Prostate gland (tissue), 2 donors: Measurements from ENCODE around the gene TDRD5. TPM values are rescaled to one million over a fixed set of nuclear protein-coding genes. Genes with fewer than 3 reads are reported as not detected.

Experiments
- DNase-seq: peaks from one replicate; pipeline ENCODE4 v3.0.0-alpha.2; 2019; ENCODE audit warnings: low spot score
- H3K27ac ChIP-seq, 2 donors: fragments of 200-600 bp; sonication (generic); 2 replicates each; pipeline ENCODE4 v1.5.1; 2017 to 2019
- H3K27me3 ChIP-seq: fragments of 200-600 bp; sonication (generic); replicated peaks from 2 replicates; pipeline ENCODE4 v1.5.1; 2019; ENCODE audit not compliant: insufficient read depth
- H3K36me3 ChIP-seq, 2 donors: fragments of 200-600 bp; sonication (generic); 1 replicate in 1 of 2; 2 replicates in 1 of 2; pipeline versions ENCODE4 v1.5.1 to v1.8.1; 2017 to 2019
- H3K4me1 ChIP-seq: fragments of 200-600 bp; sonication (generic); replicated peaks from 2 replicates; pipeline ENCODE4 v1.5.1; 2019
- H3K4me3 ChIP-seq, 2 donors: fragments of 200-600 bp; sonication (generic); 2 replicates each; pipeline ENCODE4 v1.5.1; 2017 to 2019
- H3K9me3 ChIP-seq: fragments of 200-600 bp; sonication (generic); 2 replicates; pipeline ENCODE4 v1.5.1; 2017
- POLR2A ChIP-seq: fragments of 450-650 bp; IDR thresholded peaks from one replicate; pipeline ENCODE4 v1.6.1; 2016; ENCODE audit warnings: antibody characterized with exemption, mild to moderate bottlenecking
- POLR2AphosphoS5 ChIP-seq: sonication (generic); formaldehyde crosslinking; IDR thresholded peaks from one replicate; pipeline ENCODE4 v1.6.1; 2017; ENCODE audit warnings: antibody characterized with exemption
- WGBS: methylation state at CpG from one replicate; pipeline ENCODE4 v1.1.5; 2018; 5-methylcytosine and 5-hydroxymethylcytosine counted together
- intact Hi-C: fragments of 100-400 bp; cut with DNase I; formaldehyde crosslinking; loops from one replicate; pipeline ENCODE4 v1.14.2; 2022
- total RNA-seq, 2 donors: library from RNA; depleted of rRNA; stranded (reverse); fragments of >200 nt; gene quantifications; one replicate each; pipeline ENCODE4 v1.1.0, GENCODE V29; 2016
- TF ChIP-seq, protein P1 (sequence below), 4 experiments: fragments of 200-600 bp in 2 of 4; fragments of 450-650 bp in 2 of 4; sonication (generic) in 2 of 4; IDR thresholded peaks; 1 replicate in 3 of 4; 2 replicates in 1 of 4; pipeline ENCODE4 v1.5.1; 2016 to 2019; ENCODE audit warnings: antibody characterized with exemption in 4 of 4, mild to moderate bottlenecking in 2 of 4, moderate library complexity in 2 of 4

The TDRD5 gene, protein sequence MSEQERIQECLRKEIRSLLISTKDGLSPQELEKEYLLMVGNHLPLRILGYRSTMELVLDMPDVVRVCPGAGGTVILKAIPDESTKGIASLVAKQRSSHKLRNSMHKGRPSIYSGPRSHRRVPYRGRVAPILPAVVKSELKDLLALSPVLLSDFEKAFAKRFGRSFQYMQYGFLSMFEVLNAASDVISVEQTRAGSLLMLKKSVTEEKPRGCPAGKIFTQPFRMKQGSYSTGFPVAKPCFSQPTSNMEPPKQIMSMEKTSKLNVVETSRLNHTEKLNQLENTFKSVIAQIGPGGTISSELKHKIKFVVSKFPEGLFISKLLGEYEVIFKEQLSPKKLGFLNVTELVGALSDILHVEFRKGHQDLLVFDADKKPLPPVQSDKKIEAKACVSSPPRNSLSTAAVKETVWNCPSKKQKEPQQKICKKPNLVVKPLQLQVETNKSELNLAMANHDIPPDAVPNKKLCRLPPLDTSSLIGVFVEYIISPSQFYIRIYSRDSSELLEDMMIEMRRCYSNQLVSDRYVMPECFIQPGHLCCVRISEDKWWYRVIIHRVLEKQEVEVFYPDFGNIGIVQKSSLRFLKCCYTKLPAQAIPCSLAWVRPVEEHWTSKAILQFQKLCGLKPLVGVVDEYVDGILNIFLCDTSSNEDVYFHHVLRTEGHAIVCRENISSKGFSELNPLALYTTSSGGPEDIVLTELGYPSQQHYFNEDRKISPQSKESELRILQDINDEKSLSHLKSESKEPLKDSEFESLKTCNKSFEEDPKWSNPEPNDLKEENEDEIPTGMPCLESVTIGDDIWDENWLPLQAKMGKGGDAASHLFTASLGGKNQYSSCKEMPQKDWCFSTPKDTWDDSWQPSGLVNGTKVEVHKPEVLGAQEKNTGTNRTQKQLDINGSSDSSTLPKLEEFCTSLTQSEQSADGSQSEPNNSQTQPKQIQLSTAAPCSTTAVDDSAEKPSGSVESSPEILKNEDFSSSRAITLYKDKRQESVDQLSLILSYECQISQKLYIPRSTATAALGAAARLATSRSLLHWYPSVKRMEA
- 1 to 10 TPM; 3.8 to 7.6 TPM for total RNA-seq

DNA sequence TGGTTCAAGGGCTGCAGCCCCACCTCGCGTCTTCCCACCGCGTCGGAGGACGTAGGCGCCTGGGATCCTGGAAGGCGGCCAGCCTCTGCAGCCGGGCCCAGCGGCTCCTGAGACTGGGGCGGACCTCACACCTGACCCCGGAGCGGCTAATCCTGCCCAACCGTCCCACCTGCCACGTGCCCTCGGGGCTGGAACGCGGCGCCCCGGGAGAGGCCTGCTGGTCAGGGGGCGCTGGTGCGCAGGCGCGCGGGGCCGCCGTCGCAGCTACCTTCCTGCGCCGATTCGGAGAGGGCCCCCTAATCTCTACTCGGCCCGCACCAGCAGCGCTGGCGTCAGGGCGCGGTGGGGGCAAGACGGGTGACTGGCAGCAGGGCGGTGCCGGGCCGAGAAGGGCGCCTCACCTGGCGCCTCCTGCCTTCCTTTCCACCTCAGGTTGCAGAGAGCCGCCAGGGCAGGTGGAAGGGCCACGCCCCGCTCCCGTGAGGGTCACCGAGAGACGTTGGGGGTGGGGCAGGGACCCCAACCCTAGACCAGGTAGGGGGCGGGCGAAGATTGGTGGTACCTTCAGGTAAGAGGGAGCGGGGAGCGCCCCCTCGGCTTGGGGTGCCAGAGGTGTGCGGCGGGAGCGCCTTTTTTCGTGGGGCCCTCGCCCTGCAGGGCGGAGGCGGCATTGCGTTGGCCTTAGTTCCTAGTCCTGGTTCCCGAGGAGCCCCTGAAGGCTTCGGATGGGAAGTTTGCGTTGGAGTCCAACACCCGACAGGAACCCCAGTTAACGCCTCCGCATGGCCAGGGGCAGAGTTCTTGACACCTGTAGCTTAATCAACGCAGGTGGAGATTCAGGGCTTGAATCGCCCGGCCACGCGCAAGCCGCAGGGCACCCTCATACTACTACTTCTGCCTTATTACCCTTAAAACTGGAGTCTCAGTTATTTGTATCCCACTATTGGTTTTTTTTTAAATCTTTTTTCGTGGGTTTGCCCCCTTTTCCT lies at the start of gene TDRD5:
TDRD5 (plus strand) TSS at position 241 of the 989 bp plus-strand sequence. CDS start 784 bp downstream, outside the sequence.
- TF ChIP-seq POLR2A = no peak
- TF ChIP-seq, protein P1, sequence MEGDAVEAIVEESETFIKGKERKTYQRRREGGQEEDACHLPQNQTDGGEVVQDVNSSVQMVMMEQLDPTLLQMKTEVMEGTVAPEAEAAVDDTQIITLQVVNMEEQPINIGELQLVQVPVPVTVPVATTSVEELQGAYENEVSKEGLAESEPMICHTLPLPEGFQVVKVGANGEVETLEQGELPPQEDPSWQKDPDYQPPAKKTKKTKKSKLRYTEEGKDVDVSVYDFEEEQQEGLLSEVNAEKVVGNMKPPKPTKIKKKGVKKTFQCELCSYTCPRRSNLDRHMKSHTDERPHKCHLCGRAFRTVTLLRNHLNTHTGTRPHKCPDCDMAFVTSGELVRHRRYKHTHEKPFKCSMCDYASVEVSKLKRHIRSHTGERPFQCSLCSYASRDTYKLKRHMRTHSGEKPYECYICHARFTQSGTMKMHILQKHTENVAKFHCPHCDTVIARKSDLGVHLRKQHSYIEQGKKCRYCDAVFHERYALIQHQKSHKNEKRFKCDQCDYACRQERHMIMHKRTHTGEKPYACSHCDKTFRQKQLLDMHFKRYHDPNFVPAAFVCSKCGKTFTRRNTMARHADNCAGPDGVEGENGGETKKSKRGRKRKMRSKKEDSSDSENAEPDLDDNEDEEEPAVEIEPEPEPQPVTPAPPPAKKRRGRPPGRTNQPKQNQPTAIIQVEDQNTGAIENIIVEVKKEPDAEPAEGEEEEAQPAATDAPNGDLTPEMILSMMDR (IDR thresholded peaks at IDR 0.05) = peak in 1 of 4 experiments; percentile 17
- H3K27me3 ChIP-seq = peaks cover 5% of the 10 kb centered on the region
- intact Hi-C loops = no loop called here
- peak within 1 kb of the TSS; percentile 22 to 33 for H3K4me3 ChIP-seq
- H3K9me3 ChIP-seq = no peaks in the 10 kb centered on the region
- WGBS = 15% methylated on average over 65 of the region's 75 CpGs
- no peak for DNase-seq
- no peaks in the 10 kb centered on the region for H3K36me3 ChIP-seq
- no peaks in the 10 kb centered on the region for H3K4me1 ChIP-seq
- no peak within 1 kb of the TSS for H3K27ac ChIP-seq

DNA sequence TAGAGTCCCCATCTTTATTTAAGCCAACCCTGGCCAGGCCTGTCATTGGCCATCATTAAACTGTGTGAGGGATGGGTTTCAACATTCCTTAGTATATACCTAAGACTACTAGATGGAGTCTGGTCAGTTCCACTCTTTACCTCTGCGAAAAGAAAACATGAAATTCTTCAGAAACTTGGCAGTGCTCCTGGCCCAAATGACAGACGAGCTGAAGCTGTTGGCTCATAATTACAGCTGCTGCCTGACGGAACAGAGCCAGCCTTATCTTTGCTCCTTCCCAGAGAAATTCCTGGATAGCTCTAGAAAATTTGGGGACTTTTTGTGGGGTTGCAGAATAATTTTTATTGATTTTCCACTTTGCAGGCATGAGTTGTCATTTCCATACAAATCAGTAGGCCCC lies 46.3 kb upstream of the TDRD5 start:
- no peaks in the 10 kb centered on the region for H3K9me3 ChIP-seq
- no peaks in the 10 kb centered on the region for H3K27me3 ChIP-seq
- TF ChIP-seq POLR2AphosphoS5 (no peak), POLR2A (no peak)
- TF ChIP-seq, protein P1 (IDR thresholded peaks at IDR 0.05) = no peak
- H3K27ac ChIP-seq = no peak overlapping the region
- intact Hi-C loops = no loop called here
- no peaks in the 10 kb centered on the region for H3K36me3 ChIP-seq
- WGBS = 21% methylated on average over 3 of the region's 3 CpGs
- no peaks in the 10 kb centered on the region for H3K4me1 ChIP-seq
- DNase-seq = no peak
- H3K4me3 ChIP-seq = no peak overlapping the region

DNA sequence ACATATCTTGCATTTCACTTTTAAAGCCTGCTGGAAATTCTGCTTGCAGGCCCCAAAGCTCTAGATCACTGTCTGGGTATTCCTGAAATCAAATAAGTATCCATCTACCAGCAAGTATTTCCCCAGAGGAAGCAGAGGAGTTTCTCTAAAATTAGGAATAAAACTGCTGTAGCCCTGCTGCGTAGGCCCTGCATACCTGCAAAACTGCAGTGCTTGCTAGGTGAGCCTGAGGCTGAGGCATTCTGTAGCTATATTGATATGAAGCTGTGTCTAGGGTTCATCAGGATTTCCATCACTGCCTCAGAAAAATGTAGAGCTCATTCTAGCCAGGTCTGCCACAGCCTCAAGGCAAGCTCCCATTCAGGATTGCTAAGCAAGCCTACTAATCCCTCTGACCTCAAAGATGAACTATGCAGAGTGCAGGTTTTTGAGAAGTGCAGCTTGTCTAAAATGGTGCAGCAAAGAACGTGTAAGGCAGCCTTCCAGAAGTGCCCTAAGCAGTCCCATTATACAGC lies 44.6 kb upstream of the TDRD5 start:
- H3K27ac ChIP-seq = no peak overlapping the region
- intact Hi-C loops = no loop called here
- H3K4me1 ChIP-seq = no peaks in the 10 kb centered on the region
- no peak overlapping the region for H3K4me3 ChIP-seq
- TF ChIP-seq, protein P1 (IDR thresholded peaks at IDR 0.05) = no peak
- no peak for TF ChIP-seq POLR2A
- no peak for TF ChIP-seq POLR2AphosphoS5
- 67% methylated on average over 2 of the region's 2 CpGs for WGBS
- DNase-seq = no peak
- H3K36me3 ChIP-seq = no peaks in the 10 kb centered on the region
- no peaks in the 10 kb centered on the region for H3K9me3 ChIP-seq
- H3K27me3 ChIP-seq = no peaks in the 10 kb centered on the region

DNA sequence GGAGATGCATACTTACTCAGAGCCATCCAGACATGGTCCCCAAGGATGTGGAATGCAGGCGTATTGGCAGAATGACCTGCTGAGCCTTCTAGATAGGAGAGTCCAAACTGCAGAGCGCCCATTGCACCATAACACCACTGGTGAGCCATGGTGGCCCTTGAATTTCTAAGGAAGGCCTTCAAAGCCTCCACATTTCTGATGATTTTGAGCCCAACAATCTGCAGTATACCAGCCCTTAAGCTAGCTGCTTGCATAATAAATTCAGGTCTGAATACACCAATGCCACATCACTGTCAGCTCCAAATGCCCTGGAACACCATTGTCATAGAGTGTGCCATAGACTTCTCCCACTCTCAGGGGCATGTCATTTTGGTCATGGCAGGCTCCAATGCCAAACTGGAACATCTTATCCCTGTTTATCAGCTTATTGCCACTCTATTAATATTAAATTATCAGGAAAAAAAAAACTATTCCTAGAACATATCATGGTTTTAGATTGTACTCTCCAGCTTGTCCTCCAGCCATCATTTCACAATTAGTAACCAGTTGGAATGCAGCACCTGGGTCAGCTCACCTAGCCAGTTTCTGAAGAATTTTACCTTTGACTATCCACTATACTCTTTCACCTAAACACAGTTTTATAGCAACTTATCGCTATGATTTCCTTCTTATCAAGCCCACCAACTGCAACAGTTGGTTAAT lies 42.8 kb upstream of the TDRD5 start:
- Histone ChIP-seq H3K9me3 (no peaks in the 10 kb centered on the region), H3K27me3 (no peaks in the 10 kb centered on the region), H3K27ac (no peak overlapping the region), H3K36me3 (no peaks in the 10 kb centered on the region), H3K4me1 (no peaks in the 10 kb centered on the region), H3K4me3 (no peak overlapping the region)
- no peak for DNase-seq
- TF ChIP-seq POLR2A = no peak
- TF ChIP-seq, protein P1 (IDR thresholded peaks at IDR 0.05) = no peak
- no peak for TF ChIP-seq POLR2AphosphoS5
- intact Hi-C loops = no loop called here
- WGBS = 68% methylated on average over 3 of the region's 3 CpGs
